ENCODE measurements around the gene SEMA3D.
A peak's percentile ranks its signal among the peaks of the same experiment; 100 is the strongest.

SEMA3D gene

GRCh38 chr7:84981055-84981976 lies 205.5 kb downstream of the SEMA3D start:
- no peak for TF ChIP-seq CTCF (IDR thresholded peaks at IDR 0.05; ENCODE audit: insufficient read depth, low read depth, low read length, missing control alignments)
- no peak overlapping the region for H3K4me3 ChIP-seq (ENCODE audit: low read length)
- DNase-seq (ENCODE audit: low read depth), result peak; percentile 7

- no peak overlapping the region for H3K4me3 ChIP-seq (ENCODE audit: low read length)
- no peak for TF ChIP-seq CTCF (IDR thresholded peaks at IDR 0.05; ENCODE audit: insufficient read depth, low read depth, low read length, missing control alignments)
- DNase-seq (ENCODE audit: low read depth), result peak; percentile 27
Measured at GRCh38 chr7:84975586-84976185, 211.2 kb downstream of the SEMA3D start.

GRCh38 chr7:84971360-84971759 lies 215.5 kb downstream of the SEMA3D start:
- no peak for DNase-seq (ENCODE audit: low read depth)
- H3K4me3 ChIP-seq (ENCODE audit: low read length), result no peak overlapping the region
- no peak for TF ChIP-seq CTCF (IDR thresholded peaks at IDR 0.05; ENCODE audit: insufficient read depth, low read depth, low read length, missing control alignments)

DNA sequence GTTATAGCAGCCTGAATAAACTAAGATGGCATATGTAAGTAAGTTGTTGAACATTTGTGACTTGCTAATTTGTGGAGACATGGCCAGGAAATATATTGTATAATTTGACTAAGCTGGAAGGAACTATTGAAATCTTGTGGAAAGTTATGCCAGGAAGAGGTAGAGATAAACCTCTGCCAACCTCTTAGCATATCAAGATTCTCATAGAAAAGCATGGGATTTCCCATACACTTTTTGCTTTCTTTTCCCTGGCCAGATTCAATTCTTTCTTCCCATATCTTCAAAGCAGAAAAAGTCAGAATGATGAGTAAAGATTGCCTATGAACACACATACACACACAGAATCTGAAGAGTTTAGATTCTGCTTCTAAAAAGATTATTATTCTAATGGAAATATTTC lies 216.2 kb downstream of the SEMA3D start:
- no peak overlapping the region for H3K4me3 ChIP-seq (ENCODE audit: low read length)
- TF ChIP-seq CTCF (IDR thresholded peaks at IDR 0.05; ENCODE audit: insufficient read depth, low read depth, low read length, missing control alignments), result no peak
- no peak for DNase-seq (ENCODE audit: low read depth)

DNA sequence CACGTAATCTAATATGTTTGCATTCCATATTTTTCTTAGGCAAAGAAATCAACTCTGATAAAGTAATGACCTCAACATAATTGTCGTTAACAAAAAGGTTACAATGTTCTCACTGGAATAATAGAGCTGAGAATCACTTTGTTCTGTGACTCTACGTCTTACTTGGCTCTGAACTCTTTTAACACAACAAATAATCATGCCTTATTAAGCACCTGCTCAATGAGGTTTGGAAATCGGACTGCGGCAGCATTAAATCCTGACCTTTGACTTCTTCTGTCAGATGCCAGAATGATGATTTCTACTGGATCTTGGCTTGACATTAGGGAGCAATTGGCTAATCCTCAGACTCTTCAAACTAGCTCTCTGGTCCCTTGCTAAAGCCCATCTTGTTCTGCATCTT lies 233.6 kb downstream of the SEMA3D start:
- DNase-seq (ENCODE audit: low read depth), result no peak
- no peak overlapping the region for H3K4me3 ChIP-seq (ENCODE audit: low read length)
- no peak for TF ChIP-seq CTCF (IDR thresholded peaks at IDR 0.05; ENCODE audit: insufficient read depth, low read depth, low read length, missing control alignments)

GRCh38 chr7:84950836-84951235 lies 236.0 kb downstream of the SEMA3D start:
- H3K4me3 ChIP-seq (ENCODE audit: low read length), result no peak overlapping the region
- peak; percentile 22 for DNase-seq (ENCODE audit: low read depth)
- TF ChIP-seq CTCF (IDR thresholded peaks at IDR 0.05; ENCODE audit: insufficient read depth, low read depth, low read length, missing control alignments), result no peak
